CD4-positive, alpha-beta T cell treated with Interferon alpha-2 for 1 hour (primary cell): ENCODE measurements around the gene DNAI1.

Experiments
- DNase-seq, 2 donors: peaks; one replicate each; pipeline ENCODE4 v3.0.0-alpha.2; 2020 to 2022

DNAI1 gene

DNA sequence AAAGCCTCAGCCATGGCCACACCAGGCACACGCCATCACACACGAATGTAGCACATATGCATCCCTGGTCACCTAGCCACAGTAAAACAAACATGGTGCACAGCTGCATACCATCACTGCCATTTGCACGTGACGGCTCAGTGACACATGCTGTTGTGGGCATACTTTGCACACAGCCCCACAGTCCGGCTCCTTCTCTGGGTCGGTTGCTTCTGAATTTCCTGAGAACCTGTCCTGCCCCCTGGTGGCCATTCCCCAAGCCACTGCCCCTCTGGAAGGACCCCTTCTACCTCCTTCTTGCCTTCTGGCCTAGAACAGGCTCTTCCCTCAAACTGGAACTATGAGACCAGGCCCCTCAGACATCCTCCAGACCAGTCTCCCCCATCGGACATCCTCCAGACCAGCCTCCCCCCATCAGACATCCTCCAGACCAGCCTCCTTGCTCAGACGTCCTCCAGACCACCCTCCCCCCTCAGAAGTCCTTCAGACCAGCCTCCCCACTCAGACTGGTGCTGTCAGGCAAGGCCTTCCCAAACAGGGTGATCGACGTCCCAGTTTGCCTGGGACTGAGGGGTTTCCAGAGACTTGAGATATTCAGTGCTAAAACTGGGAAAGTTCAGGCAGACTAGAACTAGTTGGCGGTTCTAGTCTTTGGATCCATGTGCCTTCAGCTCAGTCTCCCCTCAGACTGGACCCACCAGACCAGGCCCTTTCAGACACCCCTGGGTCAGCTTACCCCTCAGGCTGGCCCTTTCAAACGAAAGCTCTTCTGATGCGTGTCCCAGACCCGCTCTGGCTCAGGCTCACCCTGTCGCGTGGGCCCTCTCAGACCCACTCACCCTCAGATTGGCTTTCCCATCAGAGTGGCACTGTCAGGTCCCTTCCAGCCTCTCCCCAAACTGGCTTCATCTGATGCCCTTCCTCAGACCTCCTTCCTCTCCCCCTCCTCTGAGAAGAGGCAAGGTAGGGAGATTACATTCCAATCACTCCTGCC lies 88.5 kb downstream of the DNAI1 start:
- DNase-seq, result peak; percentile 27 to 46

GRCh38 chr9:34547960-34548611 lies 89.5 kb downstream of the DNAI1 start:
- peak in 1 of 2 donors; percentile 33 for DNase-seq

DNA sequence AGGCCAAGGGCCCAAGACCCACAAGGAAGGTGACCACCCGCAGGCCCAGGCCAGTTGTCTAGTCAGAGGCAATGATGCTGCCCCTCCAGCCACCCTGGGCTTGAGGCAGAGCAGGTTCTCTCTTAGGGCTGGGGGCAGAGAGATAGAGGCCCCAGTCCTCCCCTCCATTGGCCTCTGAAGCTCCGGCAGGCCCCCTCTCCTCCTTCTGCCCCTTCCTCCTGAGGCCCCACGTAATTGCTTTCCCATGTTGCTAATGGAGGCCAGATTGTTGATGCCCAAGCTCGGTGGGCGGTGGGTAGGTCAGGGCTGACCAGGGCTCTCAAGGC lies 90.8 kb downstream of the DNAI1 start:
- no peak for DNase-seq

DNA sequence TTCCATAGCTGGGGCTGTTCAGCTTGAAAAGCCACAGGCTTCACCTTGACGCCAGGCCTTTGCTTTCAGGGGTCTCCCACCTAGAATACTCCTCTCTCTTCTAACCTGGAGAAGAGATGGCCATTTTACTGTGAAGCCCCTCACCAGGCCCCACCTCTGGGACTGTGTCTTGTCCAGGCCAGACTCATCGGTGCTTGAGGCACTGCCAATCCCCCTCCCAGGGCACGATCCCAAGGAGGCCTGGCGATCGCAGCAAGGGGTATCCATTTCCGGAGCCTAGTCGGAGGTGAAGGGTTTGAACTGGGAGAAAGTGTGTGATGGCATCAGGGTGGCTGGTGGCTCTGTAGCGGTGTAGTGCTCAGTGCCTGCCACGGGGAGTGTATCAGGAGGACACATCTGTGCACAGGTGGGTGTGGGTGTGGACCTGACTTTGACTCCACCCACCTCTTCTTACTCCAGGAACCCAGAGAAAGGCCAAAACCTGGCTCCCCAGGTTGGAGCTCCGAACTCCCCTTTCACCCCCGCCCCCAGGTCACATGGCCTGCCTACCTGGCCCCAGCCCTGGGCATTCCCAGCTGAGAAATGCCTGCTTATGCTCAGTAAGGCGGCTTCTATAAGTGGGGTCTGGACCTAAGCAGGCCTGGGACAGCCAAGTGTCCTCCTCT lies 91.5 kb downstream of the DNAI1 start:
- DNase-seq, result no peak

- DNase-seq, result no peak
These were observed 92.2 kb downstream of the DNAI1 start for GRCh38 chr9:34550681-34551270.

DNA sequence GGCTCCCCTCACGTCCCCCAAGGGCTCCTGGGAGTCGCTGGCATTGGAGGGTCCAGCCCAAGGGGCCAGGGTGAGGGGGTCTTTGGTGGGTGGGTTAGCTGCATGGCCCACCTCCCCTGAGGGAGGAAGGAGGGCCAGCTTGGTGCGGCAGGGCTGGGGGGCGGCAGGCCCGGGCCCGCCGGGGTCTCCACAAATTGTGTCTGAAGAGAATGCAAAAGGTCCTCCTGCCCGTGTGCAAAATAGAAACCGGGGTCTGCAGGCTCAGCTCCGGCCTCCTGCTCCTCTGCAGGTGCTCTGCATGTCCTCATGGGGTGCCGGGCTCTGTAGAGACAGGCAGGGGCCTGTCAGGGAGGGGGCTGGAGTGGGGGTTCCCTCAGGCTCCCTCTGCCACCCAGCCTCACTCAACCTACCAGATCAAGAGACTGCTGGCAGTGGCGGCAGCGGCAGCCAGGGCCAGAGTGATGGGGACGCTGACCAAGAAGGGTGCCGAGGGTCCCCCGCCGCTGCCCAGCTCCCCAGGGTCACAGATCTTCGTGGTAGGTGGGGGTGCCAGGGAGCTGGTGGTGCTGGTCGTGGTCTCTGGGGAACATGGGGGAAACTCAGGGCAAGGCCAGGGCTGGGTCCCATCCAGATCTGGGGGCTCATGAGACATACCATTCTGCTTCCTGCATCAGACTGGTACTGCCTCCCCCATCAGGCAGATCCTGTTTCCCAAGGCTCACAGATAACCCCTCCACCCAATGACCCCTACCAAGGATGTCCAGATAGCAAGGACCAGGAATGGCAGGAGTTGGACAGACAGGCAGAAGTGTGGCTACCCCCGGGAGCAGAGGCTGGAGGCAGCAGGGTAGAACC lies 93.4 kb downstream of the DNAI1 start:
- DNase-seq, result no peak

- DNase-seq, result no peak
These were observed 94.0 kb downstream of the DNAI1 start for GRCh38 chr9:34552606-34552981.

DNA sequence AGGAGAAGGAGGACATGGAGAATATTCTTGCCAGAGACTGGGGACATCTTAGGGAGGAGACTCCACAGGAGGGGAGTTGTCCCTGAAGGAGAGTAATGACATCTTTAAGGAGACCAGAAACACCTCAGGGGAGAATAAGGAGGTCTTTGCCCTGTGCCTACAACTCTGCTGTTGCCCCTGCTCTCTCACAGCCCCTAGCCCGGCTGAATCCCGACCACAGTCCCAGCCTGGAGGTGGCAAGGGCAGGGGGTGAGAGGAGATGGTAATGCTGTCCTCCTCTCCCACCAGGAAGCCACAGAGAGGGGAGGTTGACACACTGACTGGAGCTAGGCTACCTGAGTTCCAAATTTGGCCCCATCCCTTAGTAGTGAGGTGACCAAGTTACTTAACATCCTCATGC lies 94.4 kb downstream of the DNAI1 start:
- no peak for DNase-seq

DNA sequence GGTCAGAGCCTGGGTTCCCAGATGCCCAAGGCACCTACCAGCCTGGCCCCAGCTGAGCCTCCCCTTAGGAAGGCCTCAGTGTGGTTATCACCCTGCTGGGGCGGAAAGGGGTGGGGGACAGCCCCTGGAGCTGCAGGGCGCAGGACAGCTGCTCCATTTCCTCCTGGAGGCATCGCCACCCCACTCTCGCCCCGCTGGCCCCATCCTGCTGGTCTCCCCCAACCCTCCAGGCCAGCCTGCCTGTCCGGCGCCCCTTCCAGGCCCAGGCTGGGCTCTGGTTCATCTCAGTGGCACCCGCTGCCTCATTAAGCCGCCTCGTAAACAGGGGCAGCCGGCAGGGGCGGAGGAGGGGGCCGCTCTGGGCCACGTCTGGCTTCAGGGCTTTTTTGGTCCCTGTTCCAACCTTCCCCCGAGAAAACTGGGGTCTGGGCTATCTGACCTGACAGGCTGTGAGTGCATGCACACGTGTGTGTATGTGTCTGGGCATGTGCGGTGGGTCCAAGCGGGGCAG lies 95.0 kb downstream of the DNAI1 start:
- no peak for DNase-seq

- no peak for DNase-seq
These were observed 95.8 kb downstream of the DNAI1 start for GRCh38 chr9:34554211-34555001.

DNA sequence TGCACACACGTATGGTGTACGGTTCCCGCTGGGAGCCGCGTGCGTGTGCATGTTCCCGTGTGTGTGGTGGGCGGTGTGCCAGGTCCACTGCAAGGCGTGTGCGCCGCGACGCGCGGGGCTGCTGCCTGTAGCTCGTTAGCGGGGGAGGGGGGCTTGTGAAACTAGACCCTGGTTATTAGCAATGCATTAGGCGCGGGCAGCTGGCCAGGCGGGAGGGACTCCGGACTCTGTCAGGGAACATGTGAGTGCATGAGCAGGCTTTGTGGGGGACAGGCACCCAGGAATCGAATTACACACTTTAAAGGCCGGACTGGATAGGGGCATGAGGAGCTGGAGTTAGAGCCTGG lies 96.4 kb downstream of the DNAI1 start:
- no peak for DNase-seq

DNA sequence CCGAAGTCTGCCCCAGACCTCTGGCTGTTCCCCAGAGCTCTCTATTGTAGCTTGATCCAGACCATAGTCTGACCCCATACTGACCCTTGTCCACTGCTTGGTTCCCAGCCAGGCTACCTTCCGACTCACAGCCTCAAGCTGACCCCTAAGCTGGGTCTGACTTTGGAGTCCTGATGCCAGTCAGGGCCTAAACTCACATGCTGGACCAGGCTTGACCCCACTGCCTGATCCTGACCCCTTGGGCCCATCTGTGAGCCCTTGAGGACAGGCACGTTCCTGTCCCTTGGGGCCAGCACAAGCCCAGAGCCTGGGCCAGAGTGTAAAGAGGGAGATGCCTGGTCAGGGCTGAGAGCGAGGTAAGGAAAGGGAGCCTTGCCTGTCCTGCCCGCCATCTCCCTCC lies 96.9 kb downstream of the DNAI1 start:
- no peak for DNase-seq

- DNase-seq, result no peak
These were observed 97.4 kb downstream of the DNAI1 start for GRCh38 chr9:34555936-34556525.

DNA sequence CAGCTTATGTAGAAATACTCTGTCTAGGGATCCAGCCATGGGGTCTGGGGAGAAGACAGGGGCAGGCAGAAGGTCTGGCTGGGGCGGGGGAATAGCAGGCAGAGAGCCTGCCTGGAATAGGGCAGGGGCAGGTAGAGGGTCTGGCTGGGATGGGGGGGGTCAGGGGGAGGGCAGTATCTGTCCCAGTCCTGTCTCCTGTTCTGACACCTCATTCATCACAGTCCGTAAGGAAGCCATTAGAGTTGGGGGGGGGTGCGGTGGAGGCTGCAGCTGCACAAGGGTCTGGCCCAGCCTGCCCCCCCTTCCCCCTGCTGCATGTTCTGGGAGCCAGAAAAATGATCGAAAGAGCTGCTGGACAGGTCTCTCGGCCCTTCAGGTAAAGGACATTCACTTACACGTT lies 98.3 kb downstream of the DNAI1 start:
- DNase-seq, result no peak

GRCh38 chr9:34557426-34558321 lies 99.1 kb downstream of the DNAI1 start:
- DNase-seq, result no peak

GRCh38 chr9:34558364-34558763 lies 99.8 kb downstream of the DNAI1 start:
- DNase-seq, result no peak

- no peak for DNase-seq
These were observed 100.5 kb downstream of the DNAI1 start for GRCh38 chr9:34558919-34559623.

DNA sequence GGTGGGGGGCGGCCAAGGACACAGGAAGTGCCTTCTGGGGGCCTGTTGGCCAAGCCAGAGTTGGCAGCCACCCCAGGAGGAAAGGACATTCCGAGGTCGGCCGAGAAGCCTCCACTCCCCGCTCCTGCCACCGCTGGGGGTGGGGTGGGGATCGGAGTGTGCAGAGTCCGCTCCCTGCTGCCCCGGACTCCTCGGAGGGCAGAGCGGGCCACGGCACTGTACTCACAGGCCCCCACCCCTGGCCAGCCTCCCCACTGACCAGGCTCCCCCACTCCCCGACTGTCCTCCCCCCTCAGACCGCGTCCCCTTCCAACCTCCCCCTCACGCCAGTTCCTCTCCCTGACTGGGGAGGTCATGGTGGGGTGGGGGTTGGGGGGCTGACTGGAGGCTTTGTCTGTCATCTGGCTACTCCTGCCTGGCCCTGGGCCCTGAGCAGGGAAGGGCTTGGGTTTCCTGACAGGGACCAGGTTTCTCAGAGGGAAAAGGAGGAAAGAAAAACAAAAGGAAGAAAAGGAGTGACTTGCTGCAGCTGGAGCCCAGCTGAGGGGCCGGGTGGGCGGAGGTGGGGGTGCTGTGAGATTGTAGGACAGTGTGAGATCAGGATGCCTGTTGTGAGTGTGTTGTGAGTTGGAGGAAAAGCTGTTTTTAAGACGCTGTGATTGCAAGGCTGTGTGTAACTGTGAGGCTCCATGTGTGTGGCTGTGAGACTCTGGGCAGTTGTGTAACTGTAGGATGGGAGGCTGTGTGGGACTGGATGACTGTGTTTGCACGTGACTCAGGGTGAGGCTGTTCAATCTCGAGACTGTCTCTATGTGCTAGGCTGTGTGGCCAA lies 101.2 kb downstream of the DNAI1 start:
- no peak for DNase-seq
